ENCODE measurements around the gene MPG. TPM values are rescaled to one million over a fixed set of nuclear protein-coding genes. Genes with fewer than 3 reads are reported as not detected.

Gene MPG
- total and polyA plus RNA-seq, 2 donors, result 58.8 to 89.6 TPM

- Histone ChIP-seq H3K27ac (ENCODE audit: low read depth) (peak overlapping the region; percentile 89), H3K4me1 (ENCODE audit: insufficient read depth) (no peaks in the 10 kb centered on the region), H3K4me3 (ENCODE audit: low read depth, low read length) (peak overlapping the region; percentile 87), H3K36me3 (ENCODE audit: insufficient read depth) (no peaks in the 10 kb centered on the region)
- DNase-seq (ENCODE audit: extremely low spot score), result no peak
- 25% methylated on average over 13 of the region's 13 CpGs for WGBS
Measured at GRCh38 chr16:76535-77272, 1.3 kb upstream of the MPG start.

- 9% methylated on average over 31 of the region's 31 CpGs for WGBS
- no peaks in the 10 kb centered on the region for H3K4me1 ChIP-seq (ENCODE audit: insufficient read depth)
- peak overlapping the region; percentile 87 for H3K4me3 ChIP-seq (ENCODE audit: low read depth, low read length)
- H3K27ac ChIP-seq (ENCODE audit: low read depth), result peak overlapping the region; percentile 89
- no peaks in the 10 kb centered on the region for H3K36me3 ChIP-seq (ENCODE audit: insufficient read depth)
- no peak for DNase-seq (ENCODE audit: extremely low spot score)
Measured at GRCh38 chr16:77273-77806, 685 bp upstream of the MPG start.

GRCh38 chr16:78444-79150 lies 572 bp downstream of the MPG start:
- DNase-seq (ENCODE audit: extremely low spot score), result no peak
- Histone ChIP-seq H3K27ac (ENCODE audit: low read depth) (peak overlapping the region; percentile 91), H3K36me3 (ENCODE audit: insufficient read depth) (peaks cover 2% of the 10 kb centered on the region), H3K4me1 (ENCODE audit: insufficient read depth) (no peaks in the 10 kb centered on the region), H3K4me3 (ENCODE audit: low read depth, low read length) (peak overlapping the region; percentile 87)
- 5% methylated on average over 36 of the region's 36 CpGs for WGBS

GRCh38 chr16:79151-80054 lies 1.4 kb downstream of the MPG start:
- H3K4me1 ChIP-seq (ENCODE audit: insufficient read depth), result no peaks in the 10 kb centered on the region
- no peak overlapping the region for H3K4me3 ChIP-seq (ENCODE audit: low read depth, low read length)
- DNase-seq (ENCODE audit: extremely low spot score), result no peak
- 73% methylated on average over 32 of the region's 32 CpGs for WGBS
- no peak overlapping the region for H3K27ac ChIP-seq (ENCODE audit: low read depth)
- peaks cover 2% of the 10 kb centered on the region for H3K36me3 ChIP-seq (ENCODE audit: insufficient read depth)

- Histone ChIP-seq H3K36me3 (ENCODE audit: insufficient read depth) (peaks cover 2% of the 10 kb centered on the region), H3K27ac (ENCODE audit: low read depth) (no peak overlapping the region), H3K4me3 (ENCODE audit: low read depth, low read length) (no peak overlapping the region), H3K4me1 (ENCODE audit: insufficient read depth) (no peaks in the 10 kb centered on the region)
- no peak for DNase-seq (ENCODE audit: extremely low spot score)
- WGBS, result 94% methylated on average over 31 of the region's 31 CpGs
Measured at GRCh38 chr16:83060-83603, 5.1 kb downstream of the MPG start.

GRCh38 chr16:83781-84615 lies 6.0 kb downstream of the MPG start:
- 60% methylated on average over 21 of the region's 21 CpGs for WGBS
- peak overlapping the region; percentile 28 for H3K27ac ChIP-seq (ENCODE audit: low read depth)
- no peaks in the 10 kb centered on the region for H3K4me1 ChIP-seq (ENCODE audit: insufficient read depth)
- no peak overlapping the region for H3K4me3 ChIP-seq (ENCODE audit: low read depth, low read length)
- H3K36me3 ChIP-seq (ENCODE audit: insufficient read depth), result peaks cover 2% of the 10 kb centered on the region
- DNase-seq (ENCODE audit: extremely low spot score), result no peak

GRCh38 chr16:84718-85406 lies 6.8 kb downstream of the MPG start:
- DNase-seq (ENCODE audit: extremely low spot score), result no peak
- WGBS, result 38% methylated on average over 7 of the region's 7 CpGs
- Histone ChIP-seq H3K36me3 (ENCODE audit: insufficient read depth) (peaks cover 2% of the 10 kb centered on the region), H3K4me3 (ENCODE audit: low read depth, low read length) (no peak overlapping the region), H3K4me1 (ENCODE audit: insufficient read depth) (no peaks in the 10 kb centered on the region), H3K27ac (ENCODE audit: low read depth) (peak overlapping the region; percentile 48)

GRCh38 chr16:85407-85782 lies 7.4 kb downstream of the MPG start:
- H3K36me3 ChIP-seq (ENCODE audit: insufficient read depth), result peaks cover 2% of the 10 kb centered on the region
- no peak for DNase-seq (ENCODE audit: extremely low spot score)
- no peaks in the 10 kb centered on the region for H3K4me1 ChIP-seq (ENCODE audit: insufficient read depth)
- no peak overlapping the region for H3K4me3 ChIP-seq (ENCODE audit: low read depth, low read length)
- peak overlapping the region; percentile 48 for H3K27ac ChIP-seq (ENCODE audit: low read depth)
- 78% methylated on average over 18 of the region's 18 CpGs for WGBS

- WGBS, result 74% methylated on average over 9 of the region's 9 CpGs
- no peaks in the 10 kb centered on the region for H3K4me1 ChIP-seq (ENCODE audit: insufficient read depth)
- no peak for DNase-seq (ENCODE audit: extremely low spot score)
- peaks cover 2% of the 10 kb centered on the region for H3K36me3 ChIP-seq (ENCODE audit: insufficient read depth)
- no peak overlapping the region for H3K27ac ChIP-seq (ENCODE audit: low read depth)
- H3K4me3 ChIP-seq (ENCODE audit: low read depth, low read length), result no peak overlapping the region
Measured at GRCh38 chr16:85865-86264, 7.8 kb downstream of the MPG start.

GRCh38 chr16:86483-86952 lies 8.5 kb downstream of the MPG start:
- Histone ChIP-seq H3K4me3 (ENCODE audit: low read depth, low read length) (no peak overlapping the region), H3K4me1 (ENCODE audit: insufficient read depth) (no peaks in the 10 kb centered on the region), H3K36me3 (ENCODE audit: insufficient read depth) (peaks cover 2% of the 10 kb centered on the region), H3K27ac (ENCODE audit: low read depth) (no peak overlapping the region)
- WGBS, result 71% methylated on average over 23 of the region's 23 CpGs
- DNase-seq (ENCODE audit: extremely low spot score), result no peak

- H3K36me3 ChIP-seq (ENCODE audit: insufficient read depth), result no peaks in the 10 kb centered on the region
- no peak for DNase-seq (ENCODE audit: extremely low spot score)
- H3K27ac ChIP-seq (ENCODE audit: low read depth), result no peak overlapping the region
- no peak overlapping the region for H3K4me3 ChIP-seq (ENCODE audit: low read depth, low read length)
- 97% methylated on average over 14 of the region's 14 CpGs for WGBS
- no peaks in the 10 kb centered on the region for H3K4me1 ChIP-seq (ENCODE audit: insufficient read depth)
Measured at GRCh38 chr16:88613-89012, 10.6 kb downstream of the MPG start.
